ENCODE results near the gene TSHZ1.

DNA sequence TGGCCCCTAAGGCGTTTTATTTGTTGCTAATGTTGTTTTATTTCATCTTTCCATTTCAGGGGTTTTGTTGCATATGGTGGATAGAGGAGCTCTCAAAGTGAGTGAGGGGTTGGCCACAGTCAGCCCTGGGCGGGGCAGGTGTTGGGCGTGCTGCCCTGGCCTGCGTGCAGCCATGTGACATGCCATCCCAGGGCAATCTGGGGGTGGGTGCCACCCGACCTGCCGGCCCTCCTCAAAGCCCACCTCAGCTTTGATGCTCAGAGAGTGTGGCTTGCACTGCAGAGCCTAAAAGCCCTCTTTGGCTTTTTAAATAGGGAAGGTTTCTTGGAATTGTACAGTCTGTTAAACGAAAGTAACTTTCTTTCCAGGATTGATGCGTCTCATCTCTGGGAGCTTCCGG lies 18.4 kb downstream of the TSHZ1 start:
- TF ChIP-seq, protein P1, sequence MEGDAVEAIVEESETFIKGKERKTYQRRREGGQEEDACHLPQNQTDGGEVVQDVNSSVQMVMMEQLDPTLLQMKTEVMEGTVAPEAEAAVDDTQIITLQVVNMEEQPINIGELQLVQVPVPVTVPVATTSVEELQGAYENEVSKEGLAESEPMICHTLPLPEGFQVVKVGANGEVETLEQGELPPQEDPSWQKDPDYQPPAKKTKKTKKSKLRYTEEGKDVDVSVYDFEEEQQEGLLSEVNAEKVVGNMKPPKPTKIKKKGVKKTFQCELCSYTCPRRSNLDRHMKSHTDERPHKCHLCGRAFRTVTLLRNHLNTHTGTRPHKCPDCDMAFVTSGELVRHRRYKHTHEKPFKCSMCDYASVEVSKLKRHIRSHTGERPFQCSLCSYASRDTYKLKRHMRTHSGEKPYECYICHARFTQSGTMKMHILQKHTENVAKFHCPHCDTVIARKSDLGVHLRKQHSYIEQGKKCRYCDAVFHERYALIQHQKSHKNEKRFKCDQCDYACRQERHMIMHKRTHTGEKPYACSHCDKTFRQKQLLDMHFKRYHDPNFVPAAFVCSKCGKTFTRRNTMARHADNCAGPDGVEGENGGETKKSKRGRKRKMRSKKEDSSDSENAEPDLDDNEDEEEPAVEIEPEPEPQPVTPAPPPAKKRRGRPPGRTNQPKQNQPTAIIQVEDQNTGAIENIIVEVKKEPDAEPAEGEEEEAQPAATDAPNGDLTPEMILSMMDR (IDR thresholded peaks at IDR 0.05 in 8 of 11, conservative IDR thresholded peaks at IDR 0.05 in 3 of 11) = no peak
- no peak for TF ChIP-seq POLR2A (IDR thresholded peaks at IDR 0.05)

All from spleen (tissue), 7 donors.